Coronary artery (tissue), 2 donors: ENCODE measurements around the gene GALNT7.

Experiments
- DNase-seq: peaks from one replicate; pipeline ENCODE4 v3.0.0-alpha.2; 2017; ENCODE audit warnings: low spot score
- H3K27ac ChIP-seq, 2 donors: fragments of 200-600 bp; sonication (generic); one replicate each; pipeline ENCODE4 v1.5.1; 2016 to 2019
- H3K4me3 ChIP-seq: fragments of 200-600 bp; sonication (generic); 2 replicates; pipeline ENCODE4 v1.5.1; 2016; ENCODE audit warnings: mild to moderate bottlenecking, moderate library complexity
- CTCF ChIP-seq: fragments of 200-600 bp; sonication (generic); IDR thresholded peaks from one replicate; pipeline ENCODE4 v1.5.1; 2019; ENCODE audit warnings: antibody characterized with exemption

Gene GALNT7

GRCh38 chr4:173257732-173258717 lies 89.4 kb downstream of the GALNT7 start:
- Histone ChIP-seq H3K4me3 (no peak overlapping the region), H3K27ac (no peak overlapping the region)
- no peak for DNase-seq
- peak; percentile 54 for TF ChIP-seq CTCF

GRCh38 chr4:173258866-173259265 lies 90.3 kb downstream of the GALNT7 start:
- no peak for TF ChIP-seq CTCF
- no peak overlapping the region for H3K27ac ChIP-seq
- no peak for DNase-seq
- no peak overlapping the region for H3K4me3 ChIP-seq

GRCh38 chr4:173259310-173259709 lies 90.7 kb downstream of the GALNT7 start:
- TF ChIP-seq CTCF, result no peak
- no peak overlapping the region for H3K4me3 ChIP-seq
- H3K27ac ChIP-seq, result no peak overlapping the region
- no peak for DNase-seq

- TF ChIP-seq CTCF, result no peak
- Histone ChIP-seq H3K27ac (no peak overlapping the region), H3K4me3 (no peak overlapping the region)
- no peak for DNase-seq
Measured at GRCh38 chr4:173261052-173261451, 92.4 kb downstream of the GALNT7 start.

- DNase-seq, result no peak
- no peak for TF ChIP-seq CTCF
- Histone ChIP-seq H3K27ac (no peak overlapping the region), H3K4me3 (no peak overlapping the region)
Measured at GRCh38 chr4:173262375-173262774, 93.8 kb downstream of the GALNT7 start.

GRCh38 chr4:173264245-173264644 lies 95.6 kb downstream of the GALNT7 start:
- Histone ChIP-seq H3K4me3 (no peak overlapping the region), H3K27ac (no peak overlapping the region)
- no peak for DNase-seq
- no peak for TF ChIP-seq CTCF

- no peak for TF ChIP-seq CTCF
- Histone ChIP-seq H3K27ac (no peak overlapping the region), H3K4me3 (peak overlapping the region; percentile 38)
- no peak for DNase-seq
Measured at GRCh38 chr4:173264684-173265185, 96.1 kb downstream of the GALNT7 start.
